ENCODE results near the gene PSD.
"Not testable (repeated sequence)": the region's sequence is repeated elsewhere in the genome, so short reads cannot be mapped to it uniquely, and the experiment has no call there.

The PSD gene

GRCh38 chr10:102418622-102419268 lies at the start of gene PSD:
Gene PSD (minus strand): TSS chr10:102418785. CDS start chr10:102417038, 1,747 bp downstream.
- DNase-seq (ENCODE audit: low read depth), result no peak

GRCh38 chr10:102467971-102468438 lies 49.4 kb upstream of the PSD start:
- DNase-seq (ENCODE audit: low read depth), result no peak

GRCh38 chr10:102467318-102467717 lies 48.7 kb upstream of the PSD start:
- no peak for DNase-seq (ENCODE audit: low read depth)

GRCh38 chr10:102465466-102465865 lies 46.9 kb upstream of the PSD start:
- no peak for DNase-seq (ENCODE audit: low read depth)

- DNase-seq (ENCODE audit: low read depth), result no peak
Observed at GRCh38 chr10:102463983-102464382, 45.4 kb upstream of the PSD start.

- no peak for DNase-seq (ENCODE audit: low read depth)
Observed at GRCh38 chr10:102462512-102463054, 44.0 kb upstream of the PSD start.

GRCh38 chr10:102461187-102462054 lies 42.8 kb upstream of the PSD start:
- peak; percentile 83 for DNase-seq (ENCODE audit: low read depth)

GRCh38 chr10:102460836-102461186 lies 42.2 kb upstream of the PSD start:
- no peak for DNase-seq (ENCODE audit: low read depth)

- DNase-seq (ENCODE audit: low read depth), result no peak
Observed at GRCh38 chr10:102458656-102459055, 40.1 kb upstream of the PSD start.

- DNase-seq (ENCODE audit: low read depth), result no peak
Observed at GRCh38 chr10:102457591-102458150, 39.1 kb upstream of the PSD start.

GRCh38 chr10:102455893-102456471 lies 37.4 kb upstream of the PSD start:
- DNase-seq (ENCODE audit: low read depth), result no peak

- not testable (repeated sequence) for DNase-seq (ENCODE audit: low read depth)
Observed at GRCh38 chr10:102454662-102455487, 36.3 kb upstream of the PSD start.

- DNase-seq (ENCODE audit: low read depth), result no peak
Observed at GRCh38 chr10:102453502-102453901, 34.9 kb upstream of the PSD start.

- no peak for DNase-seq (ENCODE audit: low read depth)
Observed at GRCh38 chr10:102452672-102453340, 34.2 kb upstream of the PSD start.

- DNase-seq (ENCODE audit: low read depth), result no peak
Observed at GRCh38 chr10:102451105-102451969, 32.8 kb upstream of the PSD start, which contains the start of gene C10orf95. Gene C10orf95 (minus strand): TSS chr10:102451543. CDS start chr10:102451093, 450 bp downstream.

GRCh38 chr10:102450374-102451104 lies 32.0 kb upstream of the PSD start:
- DNase-seq (ENCODE audit: low read depth), result peak; percentile 69

GRCh38 chr10:102450124-102450373 lies 31.5 kb upstream of the PSD start:
- no peak for DNase-seq (ENCODE audit: low read depth)

- no peak for DNase-seq (ENCODE audit: low read depth)
Observed at GRCh38 chr10:102449321-102450123, 30.9 kb upstream of the PSD start.

GRCh38 chr10:102444851-102445250 lies 26.3 kb upstream of the PSD start:
- DNase-seq (ENCODE audit: low read depth), result no peak
